ENCODE data around the gene TMEM139.

TMEM139 gene

GRCh38 chr7:143320620-143321019, 35.9 kb downstream of the TMEM139 start:
- Mint-ChIP-seq H3K4me1 (peaks cover 5% of the 10 kb centered on the region), H3K36me3 (no peaks in the 10 kb centered on the region), H3K27ac (no peak overlapping the region), H3K4me3 (no peak overlapping the region), H3K9me3 (no peaks in the 10 kb centered on the region)
- DNase-seq (ENCODE audit: low spot score in 2 of 2) (no peak), ATAC-seq (no peak)

- no peak overlapping the region for H3K27ac Mint-ChIP-seq
- H3K36me3 Mint-ChIP-seq: no peaks in the 10 kb centered on the region
- no peak overlapping the region for H3K4me3 Mint-ChIP-seq
- H3K9me3 Mint-ChIP-seq: no peaks in the 10 kb centered on the region
- DNase-seq (ENCODE audit: low spot score in 2 of 2) (no peak), ATAC-seq (no peak)
- peaks cover 7% of the 10 kb centered on the region for H3K4me1 Mint-ChIP-seq
Measured at GRCh38 chr7:143321242-143321641, 36.5 kb downstream of the TMEM139 start.

- ATAC-seq (no peak), DNase-seq (ENCODE audit: low spot score in 2 of 2) (no peak)
- Mint-ChIP-seq H3K4me3 (no peak overlapping the region), H3K4me1 (peaks cover 7% of the 10 kb centered on the region), H3K9me3 (no peaks in the 10 kb centered on the region), H3K27ac (no peak overlapping the region), H3K36me3 (no peaks in the 10 kb centered on the region)
Measured at GRCh38 chr7:143321734-143322133, 37.0 kb downstream of the TMEM139 start.

- H3K36me3 Mint-ChIP-seq: no peaks in the 10 kb centered on the region
- ATAC-seq (no peak), DNase-seq (ENCODE audit: low spot score in 2 of 2) (no peak)
- H3K4me1 Mint-ChIP-seq: peaks cover 9% of the 10 kb centered on the region
- H3K27ac Mint-ChIP-seq: no peak overlapping the region
- no peaks in the 10 kb centered on the region for H3K9me3 Mint-ChIP-seq
- no peak overlapping the region for H3K4me3 Mint-ChIP-seq
Measured at GRCh38 chr7:143322760-143323633, 38.2 kb downstream of the TMEM139 start.

GRCh38 chr7:143323653-143324052, 38.9 kb downstream of the TMEM139 start:
- Mint-ChIP-seq H3K4me3 (no peak overlapping the region), H3K27ac (no peak overlapping the region), H3K9me3 (no peaks in the 10 kb centered on the region), H3K36me3 (no peaks in the 10 kb centered on the region), H3K4me1 (peaks cover 11% of the 10 kb centered on the region)
- DNase-seq (ENCODE audit: low spot score in 2 of 2) (no peak), ATAC-seq (no peak)

GRCh38 chr7:143325240-143325639, 40.5 kb downstream of the TMEM139 start:
- H3K27ac Mint-ChIP-seq: peak overlapping the region; percentile 24
- peaks cover 11% of the 10 kb centered on the region for H3K4me1 Mint-ChIP-seq
- ATAC-seq (no peak), DNase-seq (ENCODE audit: low spot score in 2 of 2) (no peak)
- no peaks in the 10 kb centered on the region for H3K36me3 Mint-ChIP-seq
- H3K9me3 Mint-ChIP-seq: no peaks in the 10 kb centered on the region
- H3K4me3 Mint-ChIP-seq: no peak overlapping the region

- H3K4me3 Mint-ChIP-seq: no peak overlapping the region
- ATAC-seq: no peak
- no peak overlapping the region for H3K27ac Mint-ChIP-seq
Measured at GRCh38 chr7:143327903-143328302, 43.1 kb downstream of the TMEM139 start.

GRCh38 chr7:143329471-143330170, 44.9 kb downstream of the TMEM139 start:
- ATAC-seq: no peak
- peak overlapping the region; percentile 2 for H3K27ac Mint-ChIP-seq

More at GRCh38 chr7:143327903-143328302, 43.1 kb downstream of the TMEM139 start:
- Mint-ChIP-seq H3K9me3 (no peaks in the 10 kb centered on the region), H3K4me1 (peaks cover 11% of the 10 kb centered on the region), H3K36me3 (no peaks in the 10 kb centered on the region)
- no peak for DNase-seq (ENCODE audit: low spot score in 2 of 2)

GRCh38 chr7:143331179-143331801, 46.5 kb downstream of the TMEM139 start:
- peaks cover 4% of the 10 kb centered on the region for H3K4me1 Mint-ChIP-seq
- DNase-seq (ENCODE audit: low spot score in 2 of 2) (no peak), ATAC-seq (no peak)
- H3K27ac Mint-ChIP-seq: peak overlapping the region; percentile 33
- H3K36me3 Mint-ChIP-seq: no peaks in the 10 kb centered on the region
- no peak overlapping the region for H3K4me3 Mint-ChIP-seq
- no peaks in the 10 kb centered on the region for H3K9me3 Mint-ChIP-seq

More at GRCh38 chr7:143329471-143330170, 44.9 kb downstream of the TMEM139 start:
- Mint-ChIP-seq H3K4me3 (no peak overlapping the region), H3K4me1 (peaks cover 11% of the 10 kb centered on the region), H3K36me3 (no peaks in the 10 kb centered on the region), H3K9me3 (no peaks in the 10 kb centered on the region)
- DNase-seq (ENCODE audit: low spot score in 2 of 2): no peak

GRCh38 chr7:143334244-143334643, 49.5 kb downstream of the TMEM139 start:
- Mint-ChIP-seq H3K27ac (no peak overlapping the region), H3K9me3 (no peaks in the 10 kb centered on the region), H3K4me3 (no peak overlapping the region), H3K36me3 (no peaks in the 10 kb centered on the region), H3K4me1 (no peaks in the 10 kb centered on the region)
- ATAC-seq (no peak), DNase-seq (ENCODE audit: low spot score in 2 of 2) (no peak)

- H3K4me3 Mint-ChIP-seq: no peak overlapping the region
- H3K4me1 Mint-ChIP-seq: no peaks in the 10 kb centered on the region
Measured at GRCh38 chr7:143337216-143337615, 52.5 kb downstream of the TMEM139 start.

More at GRCh38 chr7:143337216-143337615, 52.5 kb downstream of the TMEM139 start:
- DNase-seq (ENCODE audit: low spot score in 2 of 2) (no peak), ATAC-seq (peak; percentile 53)
- Mint-ChIP-seq H3K9me3 (no peaks in the 10 kb centered on the region), H3K27ac (no peak overlapping the region), H3K36me3 (no peaks in the 10 kb centered on the region)

All from stimulated activated effector memory CD8-positive, alpha-beta T cell treated with anti-CD3 and anti-CD28 coated beads, Interleukin-12 subunit alpha, Interleukin-12 subunit beta, amount 100 ng/mL, for 72 hours (primary cell).